B cell (primary cell): ENCODE results near the gene GOLT1B. TPM values are rescaled to one million over a fixed set of nuclear protein-coding genes. Genes with fewer than 3 reads are reported as not detected.

Experiments used
- ATAC-seq: fragments of 200-7000 bp; cut with Tn5 transposase; one replicate; pipeline ENCODE4 v1.10.0; 2021; ENCODE audit warnings: low read depth, mild to moderate bottlenecking, moderate number of reproducible peaks, moderate library complexity
- CTCF ChIA-PET: fragments of 350-600 bp; sonication (Branson Sonifier 250); formaldehyde crosslinking; loops from one replicate; lab custom pipeline; 2021; ENCODE audit warnings: antibody characterized with exemption, inconsistent platforms; lab: Charles Lee
- POLR2A ChIA-PET: fragments of 350-600 bp; sonication (Branson Sonifier 250); formaldehyde crosslinking; loops from one replicate; lab custom pipeline; 2021; ENCODE audit warnings: antibody characterized with exemption; lab: Charles Lee
- DNase-seq: peaks from one replicate; pipeline ENCODE4 v3.0.0; 2013
- H2AFZ ChIP-seq: 2 replicates; pipeline ENCODE4 v1.6.1; 2012; ENCODE audit warnings: mild to moderate bottlenecking, low read depth, low read length; ENCODE audit not compliant: insufficient read depth, poor library complexity, severe bottlenecking
- H3K27ac ChIP-seq, 2 donors: 1 replicate in 1 of 2; 2 replicates in 1 of 2; pipeline ENCODE4 v1.5.1; 2012 to 2013; ENCODE audit warnings: low read length in 2 of 2, mild to moderate bottlenecking in 2 of 2, moderate library complexity in 1 of 2
- H3K27me3 ChIP-seq, 4 experiments: fragments of 200-600 bp in 1 of 4; sonication (generic) in 1 of 4; replicated peaks in 1 of 4; 1 replicate in 2 of 4; 2 replicates in 2 of 4; pipeline versions ENCODE4 v1.6.1 to v1.7.0; 2013 to 2016; ENCODE audit warnings: low read length in 3 of 4, mild to moderate bottlenecking in 2 of 4, mixed read lengths in 1 of 4, moderate library complexity in 1 of 4; ENCODE audit not compliant: insufficient read depth in 4 of 4, control insufficient read depth in 3 of 4; ENCODE audit errors: control extremely low read depth in 1 of 4
- H3K36me3 ChIP-seq, 2 experiments: replicated peaks in 1 of 2; 1 replicate in 1 of 2; 2 replicates in 1 of 2; pipeline versions ENCODE4 v1.6.1 to v1.7.1; 2013; ENCODE audit warnings: low read length in 1 of 2; ENCODE audit not compliant: insufficient read depth in 2 of 2, control insufficient read depth in 1 of 2; ENCODE audit errors: control extremely low read depth in 1 of 2, extremely low read depth in 1 of 2
- H3K4me1 ChIP-seq, 2 donors: fragments of 200-600 bp in 1 of 2; sonication (generic) in 1 of 2; 1 replicate in 1 of 2; 2 replicates in 1 of 2; pipeline versions ENCODE4 v1.5.1 to v1.6.1; 2013 to 2017; ENCODE audit warnings: low read length in 2 of 2; ENCODE audit not compliant: control insufficient read depth in 2 of 2, insufficient read depth in 2 of 2
- H3K4me2 ChIP-seq: replicated peaks from 2 replicates; pipeline ENCODE3; 2012; ENCODE audit warnings: mild to moderate bottlenecking, low read depth, low read length; ENCODE audit not compliant: poor library complexity, severe bottlenecking
- H3K4me3 ChIP-seq, 5 experiments: fragments of 200-600 bp in 1 of 5; sonication (generic) in 1 of 5; 1 replicate in 3 of 5; 2 replicates in 2 of 5; pipeline versions ENCODE4 v1.5.1 to v1.7.0; 2011 to 2016; ENCODE audit warnings: low read length in 4 of 5, mild to moderate bottlenecking in 4 of 5, low read depth in 2 of 5, control low read depth in 1 of 5, moderate library complexity in 1 of 5; ENCODE audit not compliant: insufficient read depth in 1 of 5; ENCODE audit errors: control extremely low read depth in 1 of 5, extremely low read depth in 1 of 5
- H3K79me2 ChIP-seq: fragments of 200-600 bp; sonication (generic); one replicate; pipeline ENCODE4 v1.6.0; 2016; ENCODE audit warnings: low read length; ENCODE audit not compliant: control insufficient read depth, insufficient read depth
- H3K9ac ChIP-seq: fragments of 200-600 bp; sonication (generic); 2 replicates; pipeline ENCODE4 v1.6.1; 2017; ENCODE audit warnings: mild to moderate bottlenecking, low read length, moderate library complexity
- H3K9me3 ChIP-seq, 3 donors: one replicate each; pipeline versions ENCODE4 v1.6.1 to v1.7.1; 2013; ENCODE audit warnings: low read length in 2 of 3; ENCODE audit not compliant: control insufficient read depth in 2 of 3, insufficient read depth in 1 of 3; ENCODE audit errors: control extremely low read depth in 1 of 3
- H4K20me1 ChIP-seq: 2 replicates; pipeline ENCODE4 v1.6.0; 2012; ENCODE audit warnings: mild to moderate bottlenecking, low read length; ENCODE audit not compliant: insufficient read depth, control insufficient read depth, poor library complexity, severe bottlenecking
- H3K27ac Mint-ChIP-seq: one replicate; pipeline ENCODE4 v1.8.0; 2021; ENCODE audit warnings: mixed read lengths
- H3K27me3 Mint-ChIP-seq: one replicate; pipeline ENCODE4 v1.8.0; 2021; ENCODE audit warnings: mixed read lengths
- H3K4me1 Mint-ChIP-seq: one replicate; pipeline ENCODE4 v1.8.0; 2021; ENCODE audit warnings: mixed read lengths
- H3K4me3 Mint-ChIP-seq: one replicate; pipeline ENCODE4 v1.8.0; 2021; ENCODE audit warnings: mixed read lengths
- H3K9me3 Mint-ChIP-seq: one replicate; pipeline ENCODE4 v1.8.0; 2022; ENCODE audit warnings: mixed read lengths; ENCODE audit not compliant: insufficient read depth
- CTCF ChIP-seq: fragments of 200-600 bp; IDR thresholded peaks from one replicate; pipeline ENCODE4 v1.8.0; 2022; ENCODE audit warnings: antibody characterized with exemption, mild to moderate bottlenecking
- EZH2 ChIP-seq: IDR thresholded peaks from 2 replicates; pipeline ENCODE4 v1.6.1; 2012; ENCODE audit warnings: borderline replicate concordance, low read depth, mild to moderate bottlenecking, moderate library complexity, low read length; ENCODE audit not compliant: insufficient read depth, poor library complexity, severe bottlenecking
- WGBS: methylation state at CpG from one replicate; pipeline ENCODE4 v1.1.5; 2013; ENCODE audit warnings: missing lambda C conversion rate; ENCODE audit not compliant: insufficient coverage; 5-methylcytosine and 5-hydroxymethylcytosine counted together
- intact Hi-C: fragments of 100-400 bp; cut with micrococcal nuclease; formaldehyde crosslinking; loops from one replicate; pipeline ENCODE4 v1.10.0; 2022
- polyA plus RNA-seq: library from polyadenylated mRNA; depleted of rRNA; stranded (reverse); fragments of >200 nt; gene quantifications from 2 replicates; pipeline ENCODE4 v1.2.3, GENCODE V29; 2012
- total RNA-seq, 2 donors: library from RNA; stranded (reverse); fragments of 120-200 nt in 1 of 2; gene quantifications; 1 replicate in 1 of 2; 2 replicates in 1 of 2; pipeline versions ENCODE4 v1.2.3 to v1.2.4, GENCODE V29; 2013 to 2022

The GOLT1B gene
- total and polyA plus RNA-seq, 2 donors (not counting 1 experiment from before 2014, with no cell fraction given) = 8.2 to 25.1 TPM

GRCh38 chr12:21527451-21528180 is 26.0 kb downstream of the GOLT1B start:
- Mint-ChIP-seq H3K27me3 (peaks cover 23% of the 10 kb centered on the region), H3K9me3 (peaks cover 9% of the 10 kb centered on the region), H3K27ac (peak overlapping the region; percentile 54), H3K4me3 (peak overlapping the region; percentile 82), H3K4me1 (peaks cover 12% of the 10 kb centered on the region)
- H3K79me2 ChIP-seq = no peaks in the 10 kb centered on the region
- under 1% methylated on average over 56 of the region's 57 CpGs for WGBS
- H3K9me3 ChIP-seq = peaks cover 0 to 2% (median 0%) of the 10 kb centered on the region in 3 donors
- POLR2A ChIA-PET = interaction anchor here (0.6 to 1.4 kb wide), 2 partner anchors 26 to 126 kb away, joined by 3 to 6 read pairs; partner anchors contain the start of genes GOLT1B and RECQL
- TF ChIP-seq EZH2 (no peak), CTCF (no peak)
- no peaks in the 10 kb centered on the region for H3K36me3 ChIP-seq
- ATAC-seq (peak; percentile 98), DNase-seq (peak; percentile 78)
- no peak overlapping the region for H3K27ac ChIP-seq
- H4K20me1 ChIP-seq = no peaks in the 10 kb centered on the region
- peak overlapping the region; percentile 88 for H3K4me2 ChIP-seq
- H2AFZ ChIP-seq = peak overlapping the region; percentile 95
- intact Hi-C loops = loop anchor here (2.0 to 5.0 kb wide), 2 partner anchors 27 to 130 kb away; partner anchors contain the start of genes GOLT1B, LDHB and RECQL
- peak overlapping the region; percentile 70 for H3K9ac ChIP-seq
- peaks cover 6 to 9% of the 10 kb centered on the region in 2 donors for H3K4me1 ChIP-seq
- H3K27me3 ChIP-seq = peaks cover 0 to 14% (median 9%) of the 10 kb centered on the region in 4 experiments
- CTCF ChIA-PET = interaction anchor here (1.5 kb wide), 1 partner anchor 11 kb away, joined by 5 read pairs; no protein-coding TSS in a partner anchor
- peak overlapping the region; percentile 38 to 70 (median 61) for H3K4me3 ChIP-seq

GRCh38 chr12:21528953-21529352 is 27.4 kb downstream of the GOLT1B start:
- peaks cover 0 to 14% (median 9%) of the 10 kb centered on the region in 4 experiments for H3K27me3 ChIP-seq
- 95% methylated on average over 5 of the region's 5 CpGs for WGBS
- H3K4me2 ChIP-seq = no peak overlapping the region
- H3K4me3 ChIP-seq = no peak overlapping the region
- peaks cover 12% of the 10 kb centered on the region for H3K4me1 Mint-ChIP-seq
- no peaks in the 10 kb centered on the region for H3K79me2 ChIP-seq
- no peaks in the 10 kb centered on the region for H3K36me3 ChIP-seq
- no peak overlapping the region for H3K27ac Mint-ChIP-seq
- no peak overlapping the region for H3K9ac ChIP-seq
- ChIA-PET POLR2A (interaction anchor here (1.4 kb wide), 1 partner anchor 28 kb away, joined by 6 read pairs; the partner anchor contains the start of genes GOLT1B and RECQL), CTCF (no interaction called here)
- DNase-seq = no peak
- no peaks in the 10 kb centered on the region for H4K20me1 ChIP-seq
- ATAC-seq = no peak
- peaks cover 6 to 9% of the 10 kb centered on the region in 2 donors for H3K4me1 ChIP-seq
- peaks cover 26% of the 10 kb centered on the region for H3K27me3 Mint-ChIP-seq
- no peak overlapping the region for H3K4me3 Mint-ChIP-seq
- no peak overlapping the region for H3K27ac ChIP-seq
- no peak overlapping the region for H2AFZ ChIP-seq
- H3K9me3 ChIP-seq = peaks cover 0 to 2% (median 0%) of the 10 kb centered on the region in 3 donors
- intact Hi-C loops = loop anchor here (5.0 kb wide), 1 partner anchor 128 kb away; the partner anchor contains the start of gene LDHB
- peaks cover 9% of the 10 kb centered on the region for H3K9me3 Mint-ChIP-seq
- TF ChIP-seq CTCF (no peak), EZH2 (no peak)
